Caco-2 (cell line): ENCODE data around the gene ADA. TPM values are rescaled to one million over a fixed set of nuclear protein-coding genes. Genes with fewer than 3 reads are reported as not detected.

ENCODE experiments used
- BruUV-seq: library from RNA; stranded (reverse); fragments of 400-500 nt; replicated peaks from 2 replicates; lab custom pipeline; 2021; lab: Mats Ljungman, UMichigan
- CTCF ChIA-PET: fragments of 300-600 bp; sonication (Branson Sonifier 250); formaldehyde crosslinking; loops from one replicate; lab custom pipeline; 2022; ENCODE audit warnings: antibody characterized with exemption; lab: Charles Lee
- POLR2A ChIA-PET: fragments of 300-600 bp; sonication (Branson Sonifier 250); formaldehyde crosslinking; loops from one replicate; lab custom pipeline; 2022; ENCODE audit warnings: antibody characterized with exemption; lab: Charles Lee
- DNase-seq, 2 experiments: peaks; one replicate each; pipeline versions ENCODE4 v3.0.0 to v3.0.0-alpha.2; 2020 to 2022
- H3K27me3 ChIP-seq: replicated peaks from 2 replicates; pipeline ENCODE4 v1.6.0; 2011; ENCODE audit warnings: low read length; ENCODE audit not compliant: control insufficient read depth, insufficient read depth
- H3K36me3 ChIP-seq: 2 replicates; pipeline ENCODE4 v1.5.1; 2011; ENCODE audit warnings: low read length; ENCODE audit not compliant: control insufficient read depth, insufficient read depth
- H3K4me1 ChIP-seq: fragments of 250-450 bp; sonication (Bioruptor Pico); 2 replicates; pipeline ENCODE4 v1.5.1; 2020; ENCODE audit warnings: mild to moderate bottlenecking
- H3K4me3 ChIP-seq: 2 replicates; pipeline ENCODE4 v1.5.1; 2011; ENCODE audit warnings: low read depth, mild to moderate bottlenecking, control low read depth, low read length
- H3K9me3 ChIP-seq: fragments of 250-450 bp; sonication (Bioruptor Pico); 2 replicates; pipeline ENCODE4 v1.5.1; 2020; ENCODE audit warnings: mild to moderate bottlenecking, moderate library complexity
- H3K27ac Mint-ChIP-seq: one replicate; pipeline ENCODE4 v1.8.0; 2022; ENCODE audit warnings: mixed read lengths; ENCODE audit not compliant: unreplicated experiment
- H3K27me3 Mint-ChIP-seq: one replicate; pipeline ENCODE4 v1.8.0; 2022; ENCODE audit warnings: mixed read lengths; ENCODE audit not compliant: insufficient read depth, unreplicated experiment
- H3K36me3 Mint-ChIP-seq: one replicate; pipeline ENCODE4 v1.8.0; 2022; ENCODE audit warnings: mild to moderate bottlenecking, mixed read lengths; ENCODE audit not compliant: insufficient read depth, unreplicated experiment
- H3K4me1 Mint-ChIP-seq: one replicate; pipeline ENCODE4 v1.8.0; 2022; ENCODE audit warnings: low read depth, mixed read lengths; ENCODE audit not compliant: unreplicated experiment
- H3K4me3 Mint-ChIP-seq: one replicate; pipeline ENCODE4 v1.8.0; 2022; ENCODE audit warnings: mild to moderate bottlenecking, moderate library complexity, mixed read lengths; ENCODE audit not compliant: unreplicated experiment
- H3K9me3 Mint-ChIP-seq: one replicate; pipeline ENCODE4 v1.8.0; 2022; ENCODE audit warnings: mixed read lengths; ENCODE audit not compliant: unreplicated experiment
- intact Hi-C: fragments of 100-400 bp; cut with micrococcal nuclease; formaldehyde crosslinking; loops from one replicate; pipeline ENCODE4 v1.10.0; 2022; ENCODE audit not compliant: unreplicated experiment
- total RNA-seq: library from RNA; stranded (reverse); gene quantifications from 2 replicates; pipeline ENCODE4 v1.2.3, GENCODE V29; 2022
- TF ChIP-seq, protein P1 (sequence below), 2 experiments: fragments of 200-600 bp in 1 of 2; IDR thresholded peaks; 1 replicate in 1 of 2; 2 replicates in 1 of 2; pipeline versions ENCODE4 v1.5.1 to v1.8.0; 2011 to 2022; ENCODE audit warnings: antibody characterized with exemption in 1 of 2, control low read depth in 1 of 2, inconsistent platforms in 1 of 2, low read depth in 1 of 2, low read length in 1 of 2, mild to moderate bottlenecking in 1 of 2, moderate library complexity in 1 of 2; ENCODE audit not compliant: insufficient read depth in 1 of 2, severe bottlenecking in 1 of 2, unreplicated experiment in 1 of 2

Gene ADA
- total RNA-seq, 1 experiment from 2014 or later: 21.1 TPM

DNA sequence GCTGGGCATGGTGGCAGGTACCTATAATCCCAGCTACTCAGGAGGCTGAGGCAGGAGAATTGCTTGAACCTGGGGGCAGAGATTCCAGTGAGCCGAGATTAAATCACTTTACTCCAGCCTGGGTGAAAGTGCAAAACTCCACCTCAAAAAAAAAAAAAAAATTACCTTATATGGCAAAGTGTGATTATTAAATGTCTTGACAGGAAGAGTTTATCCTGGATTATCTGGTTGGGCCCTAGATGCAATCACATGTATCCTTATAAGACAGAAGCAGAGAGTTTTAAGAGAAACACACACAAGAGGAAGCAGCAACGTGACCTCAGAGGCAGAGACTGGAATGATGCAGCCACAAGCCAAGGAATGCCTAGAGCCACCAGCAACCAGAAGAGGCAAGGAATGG, 11.0 kb downstream of the ADA start:
- Mint-ChIP-seq H3K27me3 (no peaks in the 10 kb centered on the region), H3K36me3 (no peaks in the 10 kb centered on the region), H3K4me1 (peaks cover 24% of the 10 kb centered on the region), H3K27ac (peak overlapping the region; percentile 1), H3K4me3 (no peak overlapping the region), H3K9me3 (no peaks in the 10 kb centered on the region)
- H3K9me3 ChIP-seq: 0 out of 2 replicates have a peak, but pooled peaks cover 3% of the 10 kb centered on the region
- intact Hi-C loops: no loop called here
- no TSS peak for BruUV-seq
- TF ChIP-seq, protein P1, sequence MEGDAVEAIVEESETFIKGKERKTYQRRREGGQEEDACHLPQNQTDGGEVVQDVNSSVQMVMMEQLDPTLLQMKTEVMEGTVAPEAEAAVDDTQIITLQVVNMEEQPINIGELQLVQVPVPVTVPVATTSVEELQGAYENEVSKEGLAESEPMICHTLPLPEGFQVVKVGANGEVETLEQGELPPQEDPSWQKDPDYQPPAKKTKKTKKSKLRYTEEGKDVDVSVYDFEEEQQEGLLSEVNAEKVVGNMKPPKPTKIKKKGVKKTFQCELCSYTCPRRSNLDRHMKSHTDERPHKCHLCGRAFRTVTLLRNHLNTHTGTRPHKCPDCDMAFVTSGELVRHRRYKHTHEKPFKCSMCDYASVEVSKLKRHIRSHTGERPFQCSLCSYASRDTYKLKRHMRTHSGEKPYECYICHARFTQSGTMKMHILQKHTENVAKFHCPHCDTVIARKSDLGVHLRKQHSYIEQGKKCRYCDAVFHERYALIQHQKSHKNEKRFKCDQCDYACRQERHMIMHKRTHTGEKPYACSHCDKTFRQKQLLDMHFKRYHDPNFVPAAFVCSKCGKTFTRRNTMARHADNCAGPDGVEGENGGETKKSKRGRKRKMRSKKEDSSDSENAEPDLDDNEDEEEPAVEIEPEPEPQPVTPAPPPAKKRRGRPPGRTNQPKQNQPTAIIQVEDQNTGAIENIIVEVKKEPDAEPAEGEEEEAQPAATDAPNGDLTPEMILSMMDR (IDR thresholded peaks at IDR 0.05; ENCODE audit: insufficient read depth in 1 of 2, low read depth in 1 of 2, low read length in 1 of 2, severe bottlenecking in 1 of 2, unreplicated experiment in 1 of 2): no peak
- ChIA-PET POLR2A (no interaction called here), CTCF (no interaction called here)
- no peak overlapping the region for H3K4me3 ChIP-seq
- peaks cover 20% of the 10 kb centered on the region for H3K4me1 ChIP-seq
- H3K36me3 ChIP-seq: no peaks in the 10 kb centered on the region
- no peaks in the 10 kb centered on the region for H3K27me3 ChIP-seq
- DNase-seq: no peak

DNA sequence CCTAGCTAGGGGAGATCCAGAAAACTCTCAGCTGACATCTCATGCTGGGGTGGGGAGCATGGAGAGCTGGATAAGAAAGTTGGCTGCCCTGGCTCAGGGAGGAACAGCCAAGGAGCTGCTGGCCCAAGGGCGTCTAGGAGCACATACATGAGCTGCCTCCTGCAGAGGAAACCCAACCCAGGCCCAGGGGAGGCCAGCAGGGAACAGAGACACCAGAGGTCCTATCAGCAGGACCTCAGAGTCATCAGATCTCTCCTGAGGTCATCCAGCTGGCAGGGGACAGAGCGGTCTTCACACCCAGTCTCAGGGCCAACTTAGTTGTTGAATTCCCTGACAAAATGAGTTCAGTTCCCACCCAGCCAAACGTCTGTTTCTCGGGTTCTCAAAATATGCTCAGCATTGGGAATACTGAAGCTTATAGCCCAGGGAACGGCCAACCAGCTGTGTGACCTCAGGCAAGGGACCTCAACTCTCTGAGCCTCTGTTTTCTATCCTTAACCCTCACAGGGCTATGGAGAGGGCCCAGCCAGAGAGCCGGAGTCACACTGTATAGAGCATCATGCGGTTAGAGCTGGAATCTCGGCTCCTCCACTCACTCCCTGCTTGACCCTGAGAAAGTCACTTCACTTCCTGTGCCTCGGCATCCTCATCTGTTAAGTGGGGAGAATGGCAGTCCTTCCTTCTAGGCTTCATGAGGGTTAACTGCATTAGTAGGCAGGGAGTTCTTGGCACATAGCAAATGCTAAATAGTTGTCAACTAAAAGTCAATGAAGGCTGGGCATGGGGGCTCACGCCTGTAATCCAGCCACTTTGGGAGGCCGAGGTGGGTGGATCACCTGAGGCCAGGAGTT, 13.8 kb downstream of the ADA start:
- no peaks in the 10 kb centered on the region for H3K27me3 Mint-ChIP-seq
- H3K9me3 Mint-ChIP-seq: no peaks in the 10 kb centered on the region
- H3K9me3 ChIP-seq: 0 out of 2 replicates have a peak, but pooled peaks cover 3% of the 10 kb centered on the region
- intact Hi-C loops: no loop called here
- no peak overlapping the region for H3K4me3 Mint-ChIP-seq
- ChIA-PET POLR2A (no interaction called here), CTCF (no interaction called here)
- no peaks in the 10 kb centered on the region for H3K36me3 Mint-ChIP-seq
- no TSS peak for BruUV-seq
- TF ChIP-seq, protein P1 (IDR thresholded peaks at IDR 0.05; ENCODE audit: insufficient read depth in 1 of 2, low read depth in 1 of 2, low read length in 1 of 2, severe bottlenecking in 1 of 2, unreplicated experiment in 1 of 2): no peak
- no peak overlapping the region for H3K4me3 ChIP-seq
- peaks cover 14% of the 10 kb centered on the region for H3K4me1 ChIP-seq
- DNase-seq: no peak
- H3K27ac Mint-ChIP-seq: no peak overlapping the region
- H3K36me3 ChIP-seq: no peaks in the 10 kb centered on the region
- H3K27me3 ChIP-seq: no peaks in the 10 kb centered on the region
- H3K4me1 Mint-ChIP-seq: peaks cover 14% of the 10 kb centered on the region

DNA sequence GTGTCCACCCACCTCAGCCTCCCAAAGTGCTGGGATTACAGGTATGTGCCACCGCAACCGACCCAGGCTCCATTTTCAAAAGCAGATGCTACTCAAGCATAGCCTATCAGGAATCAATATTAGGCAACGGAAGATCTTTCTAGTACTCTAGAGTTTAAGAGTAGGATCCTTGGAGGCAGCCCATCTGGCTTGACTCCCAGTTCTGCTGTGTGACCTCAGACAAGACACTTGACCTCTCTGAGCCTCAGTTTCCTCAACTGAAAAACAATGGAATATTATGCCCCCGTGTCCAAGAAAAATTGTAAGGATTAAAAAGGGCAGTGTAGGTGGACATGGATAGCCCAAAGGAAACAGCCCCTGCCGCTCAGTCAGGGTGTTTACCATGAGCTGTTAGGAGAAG, 14.5 kb downstream of the ADA start:
- BruUV-seq: no TSS peak
- intact Hi-C loops: no loop called here
- TF ChIP-seq, protein P1 (IDR thresholded peaks at IDR 0.05; ENCODE audit: insufficient read depth in 1 of 2, low read depth in 1 of 2, low read length in 1 of 2, severe bottlenecking in 1 of 2, unreplicated experiment in 1 of 2): no peak
- peaks cover 6% of the 10 kb centered on the region for H3K4me1 ChIP-seq
- ChIA-PET POLR2A (no interaction called here), CTCF (no interaction called here)
- no peak for DNase-seq
- no peaks in the 10 kb centered on the region for H3K36me3 ChIP-seq
- H3K4me3 ChIP-seq: no peak overlapping the region
- Mint-ChIP-seq H3K4me3 (no peak overlapping the region), H3K9me3 (no peaks in the 10 kb centered on the region), H3K27ac (no peak overlapping the region), H3K36me3 (no peaks in the 10 kb centered on the region), H3K4me1 (peaks cover 8% of the 10 kb centered on the region), H3K27me3 (no peaks in the 10 kb centered on the region)
- H3K9me3 ChIP-seq: 0 out of 2 replicates have a peak, but pooled peaks cover 3% of the 10 kb centered on the region
- no peaks in the 10 kb centered on the region for H3K27me3 ChIP-seq
